HEK293 (cell line): ENCODE measurements around the gene DPYSL5.

Experiments
- CTCF ChIA-PET: fragments of 350-600 bp; formaldehyde crosslinking; extraction: SDS; loops from one replicate; lab custom pipeline; 2021; ENCODE audit warnings: antibody characterized with exemption; lab: Yijun Ruan, JAX
- POLR2A ChIA-PET: fragments of 300-600 bp; formaldehyde crosslinking; extraction: SDS; loops from one replicate; lab custom pipeline; 2020; ENCODE audit warnings: antibody characterized with exemption, inconsistent platforms; lab: Yijun Ruan, JAX
- H3K27ac ChIP-seq: fragments of 200-500 bp; sonication (Bioruptor generic); 2 replicates; pipeline ENCODE4 v1.5.1; 2014; ENCODE audit warnings: low read depth, low read length, control low read depth, inconsistent platforms; ENCODE audit errors: extremely low read depth
- H3K36me3 ChIP-seq, 2 experiments: fragments of 200-500 bp in 1 of 2; sonication (Bioruptor generic) in 1 of 2; 1 replicate in 1 of 2; 2 replicates in 1 of 2; pipeline ENCODE4 v1.5.1; 2014 to 2017; ENCODE audit warnings: inconsistent platforms in 2 of 2, low read length in 2 of 2; ENCODE audit not compliant: control insufficient read depth in 2 of 2, insufficient read depth in 1 of 2
- H3K4me1 ChIP-seq: fragments of 200-500 bp; sonication (Bioruptor generic); 2 replicates; pipeline ENCODE4 v1.5.1; 2014; ENCODE audit warnings: mild to moderate bottlenecking, low read length, inconsistent platforms; ENCODE audit not compliant: control insufficient read depth, insufficient read depth
- H3K4me3 ChIP-seq: 2 replicates; pipeline ENCODE4 v1.5.1; 2011; ENCODE audit warnings: low read depth, mild to moderate bottlenecking, control low read depth, low read length, moderate library complexity
- H3K9me3 ChIP-seq: fragments of 200-500 bp; sonication (Bioruptor generic); 2 replicates; pipeline ENCODE4 v1.5.1; 2014; ENCODE audit warnings: low read depth, low read length, inconsistent platforms; ENCODE audit not compliant: control insufficient read depth, insufficient read depth
- FEZF1 ChIP-seq: fragments of 450-650 bp; formaldehyde crosslinking; IDR thresholded peaks from 2 replicates; pipeline ENCODE4 v1.5.1; 2016; ENCODE audit warnings: missing biosample characterization, missing genetic modification characterization
- GLIS2 ChIP-seq: fragments of 450-650 bp; formaldehyde crosslinking; IDR thresholded peaks from 2 replicates; pipeline ENCODE4 v1.5.1; 2016; ENCODE audit warnings: missing biosample characterization, missing genetic modification characterization
- KLF8 ChIP-seq: fragments of 450-650 bp; formaldehyde crosslinking; IDR thresholded peaks from 2 replicates; pipeline ENCODE4 v1.5.1; 2016; ENCODE audit warnings: missing biosample characterization, missing genetic modification characterization
- PRDM1 ChIP-seq: fragments of 450-650 bp; formaldehyde crosslinking; IDR thresholded peaks from 2 replicates; pipeline ENCODE4; 2016; ENCODE audit warnings: missing biosample characterization, missing genetic modification characterization
- SP3 ChIP-seq: fragments of 450-650 bp; formaldehyde crosslinking; IDR thresholded peaks from 2 replicates; pipeline ENCODE4 v1.5.1; 2016; ENCODE audit warnings: missing biosample characterization, missing genetic modification characterization
- TSHZ1 ChIP-seq: fragments of 450-650 bp; formaldehyde crosslinking; IDR thresholded peaks from 2 replicates; pipeline ENCODE4 v1.5.1; 2016; ENCODE audit warnings: missing biosample characterization, missing genetic modification characterization, borderline replicate concordance
- YY1 ChIP-seq: fragments of 450-650 bp; formaldehyde crosslinking; IDR thresholded peaks from 2 replicates; pipeline ENCODE4 v1.5.1; 2018; ENCODE audit warnings: missing biosample characterization, missing genetic modification characterization
- YY2 ChIP-seq: fragments of 450-650 bp; formaldehyde crosslinking; IDR thresholded peaks from 2 replicates; pipeline ENCODE4 v1.5.1; 2016; ENCODE audit warnings: missing biosample characterization, missing genetic modification characterization
- ZBTB7A ChIP-seq: fragments of 450-650 bp; formaldehyde crosslinking; IDR thresholded peaks from 2 replicates; pipeline ENCODE4 v1.5.1; 2016; ENCODE audit warnings: low read depth, missing biosample characterization, missing genetic modification characterization
- ZEB2 ChIP-seq: fragments of 450-650 bp; formaldehyde crosslinking; IDR thresholded peaks from 2 replicates; pipeline ENCODE4 v1.5.1; 2016; ENCODE audit warnings: missing biosample characterization, missing genetic modification characterization
- ZNF10 ChIP-seq: fragments of 450-650 bp; formaldehyde crosslinking; IDR thresholded peaks from 2 replicates; pipeline ENCODE4 v1.5.1; 2017; ENCODE audit warnings: missing biosample characterization, missing genetic modification characterization
- ZNF114 ChIP-seq: fragments of 450-650 bp; formaldehyde crosslinking; IDR thresholded peaks from 2 replicates; pipeline ENCODE4 v1.5.0; 2017; ENCODE audit warnings: missing biosample characterization, missing genetic modification characterization
- ZNF133 ChIP-seq: fragments of 450-650 bp; formaldehyde crosslinking; IDR thresholded peaks from 2 replicates; pipeline ENCODE4 v1.5.1; 2016; ENCODE audit warnings: missing biosample characterization, missing genetic modification characterization
- ZNF2 ChIP-seq: fragments of 450-650 bp; formaldehyde crosslinking; IDR thresholded peaks from 2 replicates; pipeline ENCODE4 v1.5.1; 2016; ENCODE audit warnings: missing biosample characterization, missing genetic modification characterization
- ZNF324 ChIP-seq: fragments of 450-650 bp; formaldehyde crosslinking; IDR thresholded peaks from 2 replicates; pipeline ENCODE4 v1.5.1; 2016; ENCODE audit warnings: missing biosample characterization, missing genetic modification characterization
- ZNF391 ChIP-seq: fragments of 450-650 bp; formaldehyde crosslinking; IDR thresholded peaks from 2 replicates; pipeline ENCODE4 v1.5.1; 2016; ENCODE audit warnings: low read depth, missing biosample characterization, missing genetic modification characterization, borderline replicate concordance
- ZNF529 ChIP-seq: fragments of 450-650 bp; formaldehyde crosslinking; IDR thresholded peaks from 2 replicates; pipeline ENCODE4 v1.5.1; 2017; ENCODE audit warnings: missing genetic modification characterization, missing biosample characterization; ENCODE audit not compliant: insufficient replicate concordance
- ZNF548 ChIP-seq: fragments of 450-650 bp; formaldehyde crosslinking; IDR thresholded peaks from 2 replicates; pipeline ENCODE4 v1.5.1; 2016; ENCODE audit warnings: missing biosample characterization, missing genetic modification characterization
- ZNF560 ChIP-seq: fragments of 450-650 bp; formaldehyde crosslinking; IDR thresholded peaks from 2 replicates; pipeline ENCODE4 v1.5.1; 2017; ENCODE audit warnings: missing biosample characterization, missing genetic modification characterization, borderline replicate concordance
- ZNF596 ChIP-seq: fragments of 450-650 bp; IDR thresholded peaks from 2 replicates; pipeline ENCODE4 v1.5.0; 2018; ENCODE audit warnings: missing biosample characterization, mild to moderate bottlenecking, missing genetic modification characterization, moderate library complexity
- ZNF623 ChIP-seq: fragments of 450-650 bp; formaldehyde crosslinking; IDR thresholded peaks from 2 replicates; pipeline ENCODE4 v1.5.1; 2016; ENCODE audit warnings: missing biosample characterization, missing genetic modification characterization
- ZNF776 ChIP-seq: fragments of 450-650 bp; formaldehyde crosslinking; IDR thresholded peaks from 2 replicates; pipeline ENCODE4 v1.5.0; 2017; ENCODE audit warnings: missing biosample characterization, missing genetic modification characterization, borderline replicate concordance
- ZNF830 ChIP-seq: fragments of 450-650 bp; IDR thresholded peaks from 2 replicates; pipeline ENCODE4 v1.5.0; 2018; ENCODE audit warnings: missing biosample characterization, missing genetic modification characterization, low read depth, mild to moderate bottlenecking, moderate library complexity
- TF ChIP-seq, protein P1 (sequence below): fragments of 450-650 bp; formaldehyde crosslinking; IDR thresholded peaks from 2 replicates; pipeline ENCODE4 v1.5.1; 2016; ENCODE audit warnings: missing biosample characterization, missing genetic modification characterization
- TF ChIP-seq, protein P2 (sequence below): fragments of 450-650 bp; formaldehyde crosslinking; IDR thresholded peaks from 2 replicates; pipeline ENCODE4 v1.5.1; 2016; ENCODE audit warnings: missing biosample characterization, missing genetic modification characterization
- TF ChIP-seq, protein P3 (sequence below): fragments of 450-650 bp; formaldehyde crosslinking; IDR thresholded peaks from 2 replicates; pipeline ENCODE4 v1.5.1; 2016; ENCODE audit warnings: missing biosample characterization, missing genetic modification characterization

The DPYSL5 gene

DNA sequence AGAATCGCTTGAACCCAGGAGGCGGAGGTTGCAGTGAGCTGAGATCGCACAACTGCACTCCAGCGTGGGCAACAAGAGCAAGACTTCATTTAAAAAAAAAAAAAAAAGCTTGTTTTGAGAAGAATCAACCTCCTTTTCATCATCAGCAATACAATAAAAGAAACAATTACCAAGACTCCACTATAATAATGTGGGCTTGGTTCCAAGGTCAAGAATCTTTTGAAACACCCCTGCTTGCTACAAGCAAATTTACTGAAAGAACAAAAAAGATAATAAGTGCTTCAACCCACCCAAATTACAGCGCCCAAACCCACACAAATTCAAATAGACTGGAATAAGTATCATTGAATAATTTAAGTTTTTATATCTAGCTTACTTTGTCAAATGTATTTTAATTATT, 88.9 kb downstream of the DPYSL5 start (continued):
- no peak for TF ChIP-seq TSHZ1 (tag by site-specific recombination)
- TF ChIP-seq ZNF623 (tag by site-specific recombination) = no peak
- no peak for TF ChIP-seq ZNF548
- TF ChIP-seq ZEB2 = no peak
- no peak for TF ChIP-seq PRDM1 (tag by site-specific recombination)
- no peak for TF ChIP-seq ZNF391

DNA sequence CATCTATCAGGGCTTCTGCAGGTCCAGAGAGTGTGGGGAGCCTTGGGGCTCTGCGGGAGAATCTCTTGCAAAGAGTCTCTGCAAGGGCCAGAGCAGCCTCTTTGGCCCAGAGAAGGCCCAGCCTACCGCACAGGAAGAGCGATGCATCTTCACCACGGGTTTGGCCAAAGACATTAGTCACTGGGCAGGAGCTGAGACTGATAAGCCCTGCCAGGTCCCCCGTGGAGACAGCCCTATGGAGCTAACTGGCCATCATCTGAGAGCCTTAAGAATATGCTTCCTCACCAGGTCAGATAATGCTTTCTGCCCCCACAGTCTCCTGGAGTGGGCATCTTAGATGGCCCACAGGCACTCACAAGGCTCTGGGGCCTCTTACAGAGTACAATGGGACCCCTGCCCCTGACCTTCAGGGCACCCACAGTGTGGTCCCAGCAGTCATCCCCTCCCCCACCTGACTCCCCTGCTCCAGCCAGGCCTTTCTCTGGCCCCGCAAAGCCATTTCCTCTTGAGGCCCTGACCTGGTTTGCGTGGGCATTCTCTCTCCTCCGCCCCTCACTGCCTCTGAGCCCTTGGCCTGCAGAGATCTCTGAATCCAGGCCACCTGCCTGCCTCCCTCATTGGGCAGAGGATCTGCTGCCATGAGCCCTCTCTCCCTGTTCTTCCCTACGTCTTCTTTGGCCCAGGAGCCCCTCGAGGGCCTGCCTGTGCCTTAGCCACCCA, 90.6 kb downstream of the DPYSL5 start:
- CTCF ChIA-PET = interaction anchor here (0.6 to 6.6 kb wide), 4 partner anchors 16 to 93 kb away, joined by 3 to 156 read pairs (median 18); partner anchors contain the start of gene DPYSL5
- Histone ChIP-seq H3K4me3 (no peak overlapping the region), H3K9me3 (no peaks in the 10 kb centered on the region), H3K36me3 (peaks cover 3 to 59% of the 10 kb centered on the region in 2 experiments; a peak in 2 of 3 replicates), H3K4me1 (no peaks in the 10 kb centered on the region), H3K27ac (no peak overlapping the region)
- POLR2A ChIA-PET = no interaction called here
- TF ChIP-seq, protein P1, sequence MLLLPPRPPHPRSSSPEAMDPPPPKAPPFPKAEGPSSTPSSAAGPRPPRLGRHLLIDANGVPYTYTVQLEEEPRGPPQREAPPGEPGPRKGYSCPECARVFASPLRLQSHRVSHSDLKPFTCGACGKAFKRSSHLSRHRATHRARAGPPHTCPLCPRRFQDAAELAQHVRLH = no peak
- TF ChIP-seq, protein P2, sequence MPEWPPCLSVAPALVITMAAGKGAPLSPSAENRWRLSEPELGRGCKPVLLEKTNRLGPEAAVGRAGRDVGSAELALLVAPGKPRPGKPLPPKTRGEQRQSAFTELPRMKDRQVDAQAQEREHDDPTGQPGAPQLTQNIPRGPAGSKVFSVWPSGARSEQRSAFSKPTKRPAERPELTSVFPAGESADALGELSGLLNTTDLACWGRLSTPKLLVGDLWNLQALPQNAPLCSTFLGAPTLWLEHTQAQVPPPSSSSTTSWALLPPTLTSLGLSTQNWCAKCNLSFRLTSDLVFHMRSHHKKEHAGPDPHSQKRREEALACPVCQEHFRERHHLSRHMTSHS = no peak

DNA sequence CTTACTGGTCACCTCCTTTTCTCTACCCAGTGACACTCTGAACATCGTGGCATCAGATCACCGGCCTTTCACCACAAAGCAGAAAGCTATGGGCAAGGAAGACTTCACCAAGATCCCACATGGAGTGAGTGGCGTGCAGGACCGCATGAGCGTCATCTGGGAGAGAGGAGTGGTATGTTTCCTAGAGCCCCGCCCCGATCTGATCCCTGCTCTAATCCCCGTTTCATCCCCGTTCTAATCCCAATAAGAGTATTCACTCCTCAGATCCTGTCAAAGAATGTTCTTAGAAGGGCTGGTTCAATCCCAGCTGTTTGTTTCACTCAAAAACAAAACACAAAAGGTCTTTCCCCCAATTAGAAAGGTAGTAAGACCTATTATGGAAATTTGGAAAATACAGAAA, 92.1 kb downstream of the DPYSL5 start:
- Histone ChIP-seq H3K9me3 (no peaks in the 10 kb centered on the region), H3K4me1 (no peaks in the 10 kb centered on the region), H3K4me3 (no peak overlapping the region), H3K27ac (no peak overlapping the region), H3K36me3 (peaks cover 3 to 57% of the 10 kb centered on the region in 2 experiments; a peak in 2 of 3 replicates)
- ChIA-PET POLR2A (no interaction called here), CTCF (interaction anchor here (0.6 to 6.6 kb wide), 7 partner anchors 18 to 154 kb away, joined by 3 to 156 read pairs (median 5); partner anchors contain the start of gene DPYSL5)
- TF ChIP-seq ZNF596 (peak; percentile 38; the same call in 1 of the 2 replicates), ZNF2 (no peak), FEZF1 (tag by site-specific recombination) (no peak)

GRCh38 chr2:26941486-26941885, 93.6 kb downstream of the DPYSL5 start:
- peaks cover 3 to 60% of the 10 kb centered on the region in 2 experiments; a peak in 2 of 3 replicates for H3K36me3 ChIP-seq
- H3K27ac ChIP-seq = no peak overlapping the region
- H3K4me3 ChIP-seq = no peak overlapping the region
- H3K4me1 ChIP-seq = no peaks in the 10 kb centered on the region
- POLR2A ChIA-PET = no interaction called here
- CTCF ChIA-PET = interaction anchor here (0.7 to 6.6 kb wide), 9 partner anchors 15 to 99 kb away, joined by 3 to 156 read pairs (median 8); partner anchors contain the start of gene DPYSL5
- no peaks in the 10 kb centered on the region for H3K9me3 ChIP-seq
- no peak for TF ChIP-seq KLF8 (tag by site-specific recombination)
- no peak for TF ChIP-seq SP3 (tag by site-specific recombination)
- TF ChIP-seq, protein P3, sequence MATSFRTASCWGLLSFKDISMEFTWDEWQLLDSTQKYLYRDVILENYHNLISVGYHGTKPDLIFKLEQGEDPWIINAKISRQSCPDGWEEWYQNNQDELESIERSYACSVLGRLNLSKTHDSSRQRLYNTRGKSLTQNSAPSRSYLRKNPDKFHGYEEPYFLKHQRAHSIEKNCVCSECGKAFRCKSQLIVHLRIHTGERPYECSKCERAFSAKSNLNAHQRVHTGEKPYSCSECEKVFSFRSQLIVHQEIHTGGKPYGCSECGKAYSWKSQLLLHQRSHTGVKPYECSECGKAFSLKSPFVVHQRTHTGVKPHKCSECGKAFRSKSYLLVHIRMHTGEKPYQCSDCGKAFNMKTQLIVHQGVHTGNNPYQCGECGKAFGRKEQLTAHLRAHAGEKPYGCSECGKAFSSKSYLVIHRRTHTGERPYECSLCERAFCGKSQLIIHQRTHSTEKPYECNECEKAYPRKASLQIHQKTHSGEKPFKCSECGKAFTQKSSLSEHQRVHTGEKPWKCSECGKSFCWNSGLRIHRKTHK (tag by site-specific recombination) = no peak
- no peak for TF ChIP-seq ZNF776 (tag by site-specific recombination)
- no peak for TF ChIP-seq YY2 (tag by site-specific recombination)
- no peak for TF ChIP-seq ZNF560 (tag by site-specific recombination)
- TF ChIP-seq ZNF114 (tag by site-specific recombination) = no peak
- no peak for TF ChIP-seq ZNF133 (tag by site-specific recombination)
- no peak for TF ChIP-seq ZNF830
- no peak for TF ChIP-seq GLIS2 (tag by site-specific recombination)
- no peak for TF ChIP-seq YY1 (tag by site-specific recombination)
- no peak for TF ChIP-seq ZNF324
- TF ChIP-seq ZNF10 (tag by site-specific recombination) = no peak
- TF ChIP-seq ZBTB7A (tag by site-specific recombination) = no peak
- no peak for TF ChIP-seq ZNF529 (tag by site-specific recombination)
